Measurements from ENCODE around the gene NAXD.
"Not testable (repeated sequence)": the region's sequence is repeated elsewhere in the genome, so short reads cannot be mapped to it uniquely, and the experiment has no call there.

The NAXD gene

GRCh38 chr13:110665491-110666254, 50.3 kb downstream of the NAXD start:
- H3K4me3 ChIP-seq (ENCODE audit: low read depth, low read length) = no peak overlapping the region
- in situ Hi-C loops (cut with HindIII; ENCODE audit: low sequenced_read_pairs) = no loop called here
- no peak for TF ChIP-seq CTCF (IDR thresholded peaks at IDR 0.05; ENCODE audit: low read depth, low read length, missing control alignments)
- DNase-seq (ENCODE audit: low read depth) = no peak

GRCh38 chr13:110666255-110666533, 50.8 kb downstream of the NAXD start:
- DNase-seq (ENCODE audit: low read depth) = no peak
- no peak for TF ChIP-seq CTCF (IDR thresholded peaks at IDR 0.05; ENCODE audit: low read depth, low read length, missing control alignments)
- H3K4me3 ChIP-seq (ENCODE audit: low read depth, low read length) = no peak overlapping the region
- in situ Hi-C loops (cut with HindIII; ENCODE audit: low sequenced_read_pairs) = no loop called here

GRCh38 chr13:110669036-110669435, 53.7 kb downstream of the NAXD start:
- no peak for DNase-seq (ENCODE audit: low read depth)
- no peak for TF ChIP-seq CTCF (IDR thresholded peaks at IDR 0.05; ENCODE audit: low read depth, low read length, missing control alignments)
- in situ Hi-C loops (cut with HindIII; ENCODE audit: low sequenced_read_pairs) = no loop called here
- no peak overlapping the region for H3K4me3 ChIP-seq (ENCODE audit: low read depth, low read length)

- DNase-seq (ENCODE audit: low read depth); in situ Hi-C loops (cut with HindIII; ENCODE audit: low sequenced_read_pairs); H3K4me3 ChIP-seq (ENCODE audit: low read depth, low read length): not testable (repeated sequence)
These were observed 54.5 kb downstream of the NAXD start for GRCh38 chr13:110669814-110670213.

- DNase-seq (ENCODE audit: low read depth) = no peak
- H3K4me3 ChIP-seq (ENCODE audit: low read depth, low read length) = no peak overlapping the region
- TF ChIP-seq CTCF (IDR thresholded peaks at IDR 0.05; ENCODE audit: low read depth, low read length, missing control alignments) = no peak
- in situ Hi-C loops (cut with HindIII; ENCODE audit: low sequenced_read_pairs) = loop anchor here (5.0 kb wide), 1 partner anchor 35 kb away; no protein-coding TSS in a partner anchor
These were observed 61.5 kb downstream of the NAXD start for GRCh38 chr13:110676595-110677587.

GRCh38 chr13:110677731-110678545, 62.6 kb downstream of the NAXD start:
- no peak overlapping the region for H3K4me3 ChIP-seq (ENCODE audit: low read depth, low read length)
- no peak for TF ChIP-seq CTCF (IDR thresholded peaks at IDR 0.05; ENCODE audit: low read depth, low read length, missing control alignments)
- in situ Hi-C loops (cut with HindIII; ENCODE audit: low sequenced_read_pairs) = loop anchor here (5.0 kb wide), 1 partner anchor 36 kb away; no protein-coding TSS in a partner anchor
- no peak for DNase-seq (ENCODE audit: low read depth)
